Gastroesophageal sphincter (tissue), 4 donors: ENCODE measurements around the gene LILRB3. TPM values are rescaled to one million over a fixed set of nuclear protein-coding genes. Genes with fewer than 3 reads are reported as not detected.

Experiments used
- ATAC-seq: fragments of 150-250 bp; one replicate; pipeline ENCODE4 v1.9.1; 2016; ENCODE audit warnings: mild to moderate bottlenecking, moderate library complexity
- H3K27ac ChIP-seq, 4 donors: fragments of 200-600 bp; sonication (generic) in 3 of 4; 1 replicate in 3 of 4; 2 replicates in 1 of 4; pipeline ENCODE4 v1.5.1; 2016 to 2019
- H3K27me3 ChIP-seq: fragments of 200-600 bp; sonication (generic); one replicate; pipeline ENCODE4 v1.5.1; 2019
- H3K36me3 ChIP-seq, 2 donors: fragments of 200-600 bp; sonication (generic); one replicate each; pipeline ENCODE4 v1.5.1; 2019; ENCODE audit warnings: control low read depth in 1 of 2
- H3K4me1 ChIP-seq, 3 donors: fragments of 200-600 bp; sonication (generic); 1 replicate in 2 of 3; 2 replicates in 1 of 3; pipeline ENCODE4 v1.5.1; 2016 to 2019; ENCODE audit warnings: control low read depth in 2 of 3
- H3K4me3 ChIP-seq, 2 donors: fragments of 200-600 bp; sonication (generic); one replicate each; pipeline ENCODE4 v1.5.1; 2019; ENCODE audit warnings: mild to moderate bottlenecking in 1 of 2, moderate library complexity in 1 of 2
- H3K9me3 ChIP-seq, 3 donors: fragments of 200-600 bp; sonication (generic); one replicate each; pipeline ENCODE4 v1.5.1; 2017 to 2019; ENCODE audit warnings: control low read depth in 2 of 3
- EP300 ChIP-seq: sonication (generic); formaldehyde crosslinking; IDR thresholded peaks from one replicate; pipeline ENCODE4 v1.6.1; 2017; ENCODE audit warnings: antibody characterized with exemption, mild to moderate bottlenecking
- POLR2A ChIP-seq, 2 donors: fragments of 450-650 bp; IDR thresholded peaks; one replicate each; pipeline ENCODE4 v1.6.1; 2017; ENCODE audit warnings: antibody characterized with exemption in 2 of 2, mild to moderate bottlenecking in 2 of 2, moderate library complexity in 1 of 2
- POLR2AphosphoS5 ChIP-seq: sonication (generic); formaldehyde crosslinking; IDR thresholded peaks from one replicate; pipeline ENCODE4 v1.6.1; 2017; ENCODE audit warnings: antibody characterized with exemption
- WGBS, 2 donors: methylation state at CpG; one replicate each; pipeline ENCODE4 v1.1.5; 2018; ENCODE audit warnings: low coverage in 1 of 2; 5-methylcytosine and 5-hydroxymethylcytosine counted together
- total RNA-seq, 4 donors: library from RNA; depleted of rRNA; stranded (reverse); fragments of >200 nt; gene quantifications; one replicate each; pipeline ENCODE4 v1.1.0, GENCODE V29; 2016
- TF ChIP-seq, protein P1 (sequence below), 4 experiments: fragments of 200-600 bp in 2 of 4; fragments of 450-650 bp in 2 of 4; sonication (generic) in 1 of 4; IDR thresholded peaks; one replicate each; pipeline ENCODE4 v1.5.1; 2017 to 2019; ENCODE audit warnings: antibody characterized with exemption in 4 of 4, mild to moderate bottlenecking in 2 of 4, moderate library complexity in 2 of 4

The LILRB3 gene
- total RNA-seq, 4 donors from 2014 or later, result 6.8 to 29.9 (median 21.3) TPM

DNA sequence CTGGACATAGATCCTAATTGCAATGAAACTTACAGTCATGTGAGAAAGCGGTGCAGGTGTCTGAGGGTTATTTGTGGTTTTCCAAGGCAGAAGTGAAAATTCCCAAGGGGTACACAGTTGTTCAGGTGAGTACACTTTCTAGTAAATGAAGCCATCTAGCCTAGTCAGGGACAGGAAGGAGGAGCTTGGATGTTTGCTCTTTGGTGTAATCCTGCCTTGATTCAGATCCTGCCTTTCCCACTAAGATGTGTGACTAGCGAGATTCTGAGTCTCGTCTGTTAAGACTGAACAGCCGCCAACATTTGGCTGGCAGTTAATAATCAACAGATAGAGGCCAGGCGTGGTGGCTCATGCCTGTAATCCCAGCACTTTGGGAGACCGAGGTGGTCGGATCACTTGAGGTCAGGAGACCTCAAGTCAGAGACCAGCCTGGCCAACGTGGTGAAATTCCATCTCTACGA, 19.6 kb downstream of the LILRB3 start:
- H3K27me3 ChIP-seq, result no peaks in the 10 kb centered on the region
- H3K36me3 ChIP-seq, result peaks cover 0 to 70% of the 10 kb centered on the region in 2 donors
- TF ChIP-seq, protein P1, sequence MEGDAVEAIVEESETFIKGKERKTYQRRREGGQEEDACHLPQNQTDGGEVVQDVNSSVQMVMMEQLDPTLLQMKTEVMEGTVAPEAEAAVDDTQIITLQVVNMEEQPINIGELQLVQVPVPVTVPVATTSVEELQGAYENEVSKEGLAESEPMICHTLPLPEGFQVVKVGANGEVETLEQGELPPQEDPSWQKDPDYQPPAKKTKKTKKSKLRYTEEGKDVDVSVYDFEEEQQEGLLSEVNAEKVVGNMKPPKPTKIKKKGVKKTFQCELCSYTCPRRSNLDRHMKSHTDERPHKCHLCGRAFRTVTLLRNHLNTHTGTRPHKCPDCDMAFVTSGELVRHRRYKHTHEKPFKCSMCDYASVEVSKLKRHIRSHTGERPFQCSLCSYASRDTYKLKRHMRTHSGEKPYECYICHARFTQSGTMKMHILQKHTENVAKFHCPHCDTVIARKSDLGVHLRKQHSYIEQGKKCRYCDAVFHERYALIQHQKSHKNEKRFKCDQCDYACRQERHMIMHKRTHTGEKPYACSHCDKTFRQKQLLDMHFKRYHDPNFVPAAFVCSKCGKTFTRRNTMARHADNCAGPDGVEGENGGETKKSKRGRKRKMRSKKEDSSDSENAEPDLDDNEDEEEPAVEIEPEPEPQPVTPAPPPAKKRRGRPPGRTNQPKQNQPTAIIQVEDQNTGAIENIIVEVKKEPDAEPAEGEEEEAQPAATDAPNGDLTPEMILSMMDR (IDR thresholded peaks at IDR 0.05), result no peak
- no peak for TF ChIP-seq POLR2A (IDR thresholded peaks at IDR 0.05)
- H3K27ac ChIP-seq, result no peak overlapping the region
- WGBS, 2 donors, result 30 to 83% methylated on average over 1 to 7 of the region's 9 CpGs
- H3K4me3 ChIP-seq, result no peak overlapping the region
- no peak for ATAC-seq
- H3K4me1 ChIP-seq, result peaks cover 0 to 79% (median 24%) of the 10 kb centered on the region in 3 donors
- H3K9me3 ChIP-seq, result no peaks in the 10 kb centered on the region

DNA sequence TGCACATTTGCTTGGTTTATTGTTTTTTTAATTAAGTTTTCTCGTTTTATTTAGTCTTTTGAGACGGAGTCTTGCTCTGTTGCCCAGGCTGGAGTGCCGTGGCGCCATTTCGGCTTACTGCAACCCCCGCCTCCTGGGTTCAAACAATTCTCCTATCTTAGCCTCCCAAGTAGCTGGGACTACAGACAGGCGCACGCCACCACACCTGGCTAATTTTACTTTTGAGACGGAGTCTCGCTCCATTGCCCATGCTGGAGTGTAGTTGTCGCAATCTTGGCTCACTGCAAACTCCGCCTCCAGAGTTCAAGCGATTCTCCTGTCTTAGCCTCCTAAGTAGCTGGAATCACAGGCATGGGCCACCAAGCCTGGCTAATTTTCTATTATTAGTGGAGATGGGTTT, 20.8 kb downstream of the LILRB3 start:
- peaks cover 0 to 58% of the 10 kb centered on the region in 2 donors for H3K36me3 ChIP-seq
- H3K27ac ChIP-seq, result peak overlapping the region in 2 of 4 donors; percentile 94 to 96
- peaks cover 0 to 67% (median 24%) of the 10 kb centered on the region in 3 donors for H3K4me1 ChIP-seq
- ATAC-seq, result no peak
- TF ChIP-seq EP300, result no peak
- no peak for TF ChIP-seq POLR2A (IDR thresholded peaks at IDR 0.05)
- peak overlapping the region in 1 of 2 donors; percentile 63 for H3K4me3 ChIP-seq
- no peaks in the 10 kb centered on the region for H3K9me3 ChIP-seq
- H3K27me3 ChIP-seq, result no peaks in the 10 kb centered on the region
- WGBS, 2 donors, result 61 to 70% methylated on average over 5 to 9 of the region's 13 CpGs

DNA sequence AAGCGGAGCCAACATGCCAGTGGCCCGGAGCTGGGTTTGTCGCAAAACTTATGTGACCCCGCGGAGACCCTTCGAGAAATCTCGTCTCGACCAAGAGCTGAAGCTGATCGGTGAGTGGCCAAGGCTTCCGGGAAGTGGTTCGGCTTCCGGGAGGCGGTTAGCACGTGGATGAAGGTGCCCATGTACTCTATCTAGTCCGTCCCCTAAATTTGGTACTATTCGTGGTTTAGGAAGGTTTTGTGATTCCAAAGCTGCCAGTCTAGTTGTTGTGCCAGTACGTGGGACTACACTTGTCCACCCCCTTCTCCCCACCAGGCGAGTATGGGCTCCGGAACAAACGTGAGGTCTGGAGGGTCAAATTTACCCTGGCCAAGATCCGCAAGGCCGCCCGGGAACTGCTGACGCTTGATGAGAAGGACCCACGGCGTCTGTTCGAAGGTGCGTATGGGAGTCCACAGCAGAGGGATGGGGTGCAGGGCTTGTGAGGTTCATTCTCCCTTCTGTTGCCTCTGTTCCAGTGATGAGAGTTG, 21.6 kb downstream of the LILRB3 start:
- H3K36me3 ChIP-seq, result peaks cover 0 to 50% of the 10 kb centered on the region in 2 donors
- no CpG with 5 or more reads among the region's 28 CpGs for WGBS, 2 donors
- peak overlapping the region; percentile 56 to 63 for H3K4me3 ChIP-seq
- TF ChIP-seq POLR2AphosphoS5 (no peak), EP300 (no peak)
- TF ChIP-seq, protein P1 (IDR thresholded peaks at IDR 0.05), result no peak
- H3K27ac ChIP-seq, result peak overlapping the region; percentile 92 to 96 (median 94)
- H3K9me3 ChIP-seq, result no peaks in the 10 kb centered on the region
- H3K4me1 ChIP-seq, result peaks cover 0 to 59% (median 20%) of the 10 kb centered on the region in 3 donors
- no peaks in the 10 kb centered on the region for H3K27me3 ChIP-seq
- peak; percentile 2 for ATAC-seq

GRCh38 chr19:54199401-54199800, 23.4 kb downstream of the LILRB3 start:
- H3K27ac ChIP-seq, result peak overlapping the region in 1 of 4 donors; percentile 96

DNA sequence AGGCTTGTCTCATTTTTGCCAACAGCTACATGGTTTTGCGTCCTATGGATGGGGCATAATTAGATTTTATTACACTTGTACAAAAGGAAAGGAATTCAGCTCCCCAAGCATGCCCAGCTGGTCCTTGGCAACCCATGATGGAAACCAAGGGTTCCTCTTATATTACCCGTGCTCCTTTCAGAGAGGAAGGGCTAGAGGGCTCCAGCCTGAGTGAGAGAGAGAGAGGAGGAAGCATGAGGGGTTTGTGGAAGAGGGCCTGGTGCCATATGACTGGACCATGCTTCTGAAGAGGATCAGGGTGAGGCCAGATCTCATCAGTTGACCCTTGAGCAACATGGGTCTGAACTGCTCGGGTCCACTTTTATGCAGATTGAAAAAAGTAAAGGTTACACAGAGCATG, 25.7 kb downstream of the LILRB3 start:
- no peak for ATAC-seq
- peaks cover 0 to 40% of the 10 kb centered on the region in 2 donors for H3K36me3 ChIP-seq
- peaks cover 0 to 30% (median 9%) of the 10 kb centered on the region in 3 donors for H3K4me1 ChIP-seq
- no peaks in the 10 kb centered on the region for H3K9me3 ChIP-seq
- H3K27me3 ChIP-seq, result no peaks in the 10 kb centered on the region
- TF ChIP-seq EP300, result no peak
- TF ChIP-seq POLR2AphosphoS5, result no peak
- TF ChIP-seq, protein P1 (IDR thresholded peaks at IDR 0.05), result no peak
- no peak for TF ChIP-seq POLR2A (IDR thresholded peaks at IDR 0.05)
- H3K27ac ChIP-seq, result no peak overlapping the region
- WGBS, 2 donors, result 82 to 86% methylated on average over 2 of the region's 3 CpGs
- H3K4me3 ChIP-seq, result no peak overlapping the region

More at GRCh38 chr19:54199401-54199800, 23.4 kb downstream of the LILRB3 start:
- H3K36me3 ChIP-seq, result peaks cover 0 to 45% of the 10 kb centered on the region in 2 donors
- WGBS, 2 donors, result 81 to 91% methylated on average over 2 to 16 of the region's 16 CpGs
- no peaks in the 10 kb centered on the region for H3K27me3 ChIP-seq
- no peak overlapping the region for H3K4me3 ChIP-seq
- TF ChIP-seq, protein P1 (IDR thresholded peaks at IDR 0.05), result no peak
- TF ChIP-seq EP300 (no peak), POLR2A (IDR thresholded peaks at IDR 0.05) (no peak), POLR2AphosphoS5 (no peak)
- peaks cover 0 to 41% (median 20%) of the 10 kb centered on the region in 3 donors for H3K4me1 ChIP-seq
- H3K9me3 ChIP-seq, result no peaks in the 10 kb centered on the region
- ATAC-seq, result no peak
